ENCODE measurements around the gene ZBTB39. TPM values are rescaled to one million over a fixed set of nuclear protein-coding genes. Genes with fewer than 3 reads are reported as not detected.

ZBTB39 gene
- total and polyA plus RNA-seq, 2 of the 13 experiments (the other 11 are each of a cell fraction or from before 2014, with no cell fraction given) = 6.5 to 6.9 TPM

GRCh38 chr12:56980268-56980667 lies 26.1 kb downstream of the ZBTB39 start (continued):
- TF ChIP-seq HOXA5 (CRISPR knock-in tag; IDR thresholded peaks at IDR 0.05) (no peak), MAFF (IDR thresholded peaks at IDR 0.05; ENCODE audit: low read depth, low read length) (no peak), HNF4A (CRISPR knock-in tag; IDR thresholded peaks at IDR 0.05) (no peak), ZNF543 (CRISPR knock-in tag; IDR thresholded peaks at IDR 0.05) (no peak)

- Histone ChIP-seq H3K4me3 (replicated peaks in 1 of 3; ENCODE audit: insufficient read depth in 1 of 3, low read depth in 2 of 3, low read length in 3 of 3) (no peak overlapping the region), H3K27me3 (ENCODE audit: control insufficient read depth in 1 of 2, insufficient read depth in 2 of 2, low read length in 2 of 2) (no peaks in the 10 kb centered on the region; a peak in 2 of 5 replicates), H3K79me2 (ENCODE audit: insufficient read depth, low read length) (no peaks in the 10 kb centered on the region), H3K4me1 (ENCODE audit: insufficient read depth, low read length) (no peaks in the 10 kb centered on the region), H4K20me1 (ENCODE audit: insufficient read depth, low read length) (no peaks in the 10 kb centered on the region), H3K4me2 (ENCODE audit: low read depth, low read length) (no peak overlapping the region), H3K9me3 (ENCODE audit: low read length) (no peaks in the 10 kb centered on the region), H3K27ac (ENCODE audit: extremely low read length, insufficient read depth, low read length) (no peak overlapping the region), H3K36me3 (replicated peaks in 1 of 2; ENCODE audit: control insufficient read depth in 1 of 2, insufficient read depth in 2 of 2, low read length in 2 of 2) (no peaks in the 10 kb centered on the region), H2AFZ (ENCODE audit: low read length) (no peak overlapping the region), H3K9ac (ENCODE audit: insufficient read depth, low read depth, low read length) (no peak overlapping the region)
- TF ChIP-seq IKZF1 (IDR thresholded peaks at IDR 0.05) = no peak
- no peak for TF ChIP-seq TCF7L2 (IDR thresholded peaks at IDR 0.05; ENCODE audit: low read depth, low read length)
- no peak for TF ChIP-seq MIXL1 (CRISPR knock-in tag; IDR thresholded peaks at IDR 0.05)
- TF ChIP-seq HOXA9 (CRISPR knock-in tag; IDR thresholded peaks at IDR 0.05; ENCODE audit: borderline replicate concordance) = no peak
- no peak for DNase-seq (ENCODE audit: low spot score)
- no peak for ATAC-seq
- intact Hi-C loops (cut with micrococcal nuclease; ENCODE audit: unreplicated experiment) = no loop called here
- ChIA-PET POLR2A (no interaction called here), CTCF (ENCODE audit: low intra/inter-chr PET ratio, low total read pairs) (no interaction called here)
- no peak for FAIRE-seq
- 43% methylated on average over 1 of the region's 3 CpGs for WGBS (ENCODE audit: low lambda C conversion rate)
- no TSS peak for BruUV-seq (replicated peaks)
- in situ Hi-C loops (cut with HindIII; ENCODE audit: extremely low pct_ligation_motif_present, low pct_unique_long_range_greater_than_20kb) = no loop called here
These were observed 26.7 kb downstream of the ZBTB39 start for GRCh38 chr12:56979628-56980027.

GRCh38 chr12:56978397-56979138 lies 27.8 kb downstream of the ZBTB39 start:
- DNase-seq (ENCODE audit: low spot score) (no peak), FAIRE-seq (no peak), ATAC-seq (no peak)
- H3K9me3 ChIP-seq (ENCODE audit: low read length) = no peaks in the 10 kb centered on the region
- POLR2A ChIA-PET = no interaction called here
- no peaks in the 10 kb centered on the region; a peak in 2 of 5 replicates for H3K27me3 ChIP-seq (ENCODE audit: control insufficient read depth in 1 of 2, insufficient read depth in 2 of 2, low read length in 2 of 2)
- H3K27ac ChIP-seq (ENCODE audit: extremely low read length, insufficient read depth, low read length) = no peak overlapping the region
- WGBS (ENCODE audit: low lambda C conversion rate) = 11% methylated on average over 3 of the region's 3 CpGs
- in situ Hi-C loops (cut with HindIII; ENCODE audit: extremely low pct_ligation_motif_present, low pct_unique_long_range_greater_than_20kb) = no loop called here
- no peaks in the 10 kb centered on the region for H3K79me2 ChIP-seq (ENCODE audit: insufficient read depth, low read length)
- no peaks in the 10 kb centered on the region for H3K4me1 ChIP-seq (ENCODE audit: insufficient read depth, low read length)
- H3K4me2 ChIP-seq (ENCODE audit: low read depth, low read length) = no peak overlapping the region
- no peak overlapping the region for H3K4me3 ChIP-seq (replicated peaks in 1 of 3; ENCODE audit: insufficient read depth in 1 of 3, low read depth in 2 of 3, low read length in 3 of 3)
- no peaks in the 10 kb centered on the region for H3K36me3 ChIP-seq (replicated peaks in 1 of 2; ENCODE audit: control insufficient read depth in 1 of 2, insufficient read depth in 2 of 2, low read length in 2 of 2)
- CTCF ChIA-PET (ENCODE audit: low intra/inter-chr PET ratio, low total read pairs) = no interaction called here
- no peaks in the 10 kb centered on the region for H4K20me1 ChIP-seq (ENCODE audit: insufficient read depth, low read length)
- intact Hi-C loops (cut with micrococcal nuclease; ENCODE audit: unreplicated experiment) = no loop called here
- BruUV-seq (replicated peaks) = no TSS peak
- H2AFZ ChIP-seq (ENCODE audit: low read length) = no peak overlapping the region
- H3K9ac ChIP-seq (ENCODE audit: insufficient read depth, low read depth, low read length) = no peak overlapping the region
- TF ChIP-seq MZF1 (CRISPR knock-in tag; IDR thresholded peaks at IDR 0.05; ENCODE audit: borderline replicate concordance) = no peak
- no peak for TF ChIP-seq SRSF4 (IDR thresholded peaks at IDR 0.05; ENCODE audit: low read depth, low read length, poor library complexity, severe bottlenecking)
- no peak for TF ChIP-seq NCOA5 (CRISPR knock-in tag; IDR thresholded peaks at IDR 0.05)
- no peak for TF ChIP-seq MLLT10 (CRISPR knock-in tag; IDR thresholded peaks at IDR 0.05)
- TF ChIP-seq ZBTB4 (CRISPR knock-in tag; IDR thresholded peaks at IDR 0.05; ENCODE audit: borderline replicate concordance) = no peak
- no peak for TF ChIP-seq NFKB2 (CRISPR knock-in tag; IDR thresholded peaks at IDR 0.05; ENCODE audit: borderline replicate concordance)
- no peak for TF ChIP-seq NCOA1 (CRISPR knock-in tag; IDR thresholded peaks at IDR 0.05)
- TF ChIP-seq KDM5A (IDR thresholded peaks at IDR 0.05; ENCODE audit: borderline replicate concordance, low read length) = no peak
